Ammon's horn (tissue), 1 donor: Measurements from ENCODE around the gene DAD1.
"Not testable (repeated sequence)": the region's sequence is repeated elsewhere in the genome, so short reads cannot be mapped to it uniquely, and the experiment has no call there.

Source experiments
- DNase-seq: peaks from one replicate; pipeline ENCODE4 v3.0.0-alpha.2; 2016; ENCODE audit warnings: low spot score

DAD1 gene

GRCh38 chr14:22589096-22589839 is at the start of gene DAD1:
TSS of gene DAD1 (minus strand) at chr14:22589224. CDS start at chr14:22589157, 67 bp downstream.
- DNase-seq, result peak; percentile 99

GRCh38 chr14:22635980-22636379 is 47.0 kb upstream of the DAD1 start:
- DNase-seq, result not testable (repeated sequence)

- DNase-seq, result no peak
Measured at GRCh38 chr14:22634233-22634900, 45.3 kb upstream of the DAD1 start.

- DNase-seq, result no peak
Measured at GRCh38 chr14:22630486-22630885, 41.5 kb upstream of the DAD1 start.

GRCh38 chr14:22630066-22630465 is 41.0 kb upstream of the DAD1 start:
- DNase-seq, result no peak

- DNase-seq, result no peak
Measured at GRCh38 chr14:22629361-22629760, 40.3 kb upstream of the DAD1 start.

GRCh38 chr14:22627506-22628263 is 38.7 kb upstream of the DAD1 start:
- DNase-seq, result no peak

- DNase-seq, result no peak
Measured at GRCh38 chr14:22626590-22626989, 37.6 kb upstream of the DAD1 start.

- DNase-seq, result no peak
Measured at GRCh38 chr14:22623047-22623446, 34.0 kb upstream of the DAD1 start.

- no peak for DNase-seq
Measured at GRCh38 chr14:22622255-22622654, 33.2 kb upstream of the DAD1 start.

- DNase-seq, result not testable (repeated sequence)
Measured at GRCh38 chr14:22615765-22616164, 26.7 kb upstream of the DAD1 start.

GRCh38 chr14:22614240-22614799 is 25.3 kb upstream of the DAD1 start:
- DNase-seq, result no peak

- no peak for DNase-seq
Measured at GRCh38 chr14:22613736-22614239, 24.8 kb upstream of the DAD1 start.

GRCh38 chr14:22613106-22613695 is 24.2 kb upstream of the DAD1 start:
- no peak for DNase-seq

- no peak for DNase-seq
Measured at GRCh38 chr14:22610931-22611330, 21.9 kb upstream of the DAD1 start.

- no peak for DNase-seq
Measured at GRCh38 chr14:22607291-22607690, 18.3 kb upstream of the DAD1 start.

GRCh38 chr14:22606380-22606779 is 17.4 kb upstream of the DAD1 start:
- no peak for DNase-seq

- DNase-seq, result no peak
Measured at GRCh38 chr14:22602862-22603261, 13.8 kb upstream of the DAD1 start.

- DNase-seq, result no peak
Measured at GRCh38 chr14:22601996-22602395, 13.0 kb upstream of the DAD1 start.

GRCh38 chr14:22601456-22601855 is 12.4 kb upstream of the DAD1 start:
- DNase-seq, result no peak

- DNase-seq, result no peak
Measured at GRCh38 chr14:22600027-22600426, 11.0 kb upstream of the DAD1 start.

- no peak for DNase-seq
Measured at GRCh38 chr14:22599349-22599748, 10.3 kb upstream of the DAD1 start.
